Measurements from ENCODE around the gene VPS41.

DNA sequence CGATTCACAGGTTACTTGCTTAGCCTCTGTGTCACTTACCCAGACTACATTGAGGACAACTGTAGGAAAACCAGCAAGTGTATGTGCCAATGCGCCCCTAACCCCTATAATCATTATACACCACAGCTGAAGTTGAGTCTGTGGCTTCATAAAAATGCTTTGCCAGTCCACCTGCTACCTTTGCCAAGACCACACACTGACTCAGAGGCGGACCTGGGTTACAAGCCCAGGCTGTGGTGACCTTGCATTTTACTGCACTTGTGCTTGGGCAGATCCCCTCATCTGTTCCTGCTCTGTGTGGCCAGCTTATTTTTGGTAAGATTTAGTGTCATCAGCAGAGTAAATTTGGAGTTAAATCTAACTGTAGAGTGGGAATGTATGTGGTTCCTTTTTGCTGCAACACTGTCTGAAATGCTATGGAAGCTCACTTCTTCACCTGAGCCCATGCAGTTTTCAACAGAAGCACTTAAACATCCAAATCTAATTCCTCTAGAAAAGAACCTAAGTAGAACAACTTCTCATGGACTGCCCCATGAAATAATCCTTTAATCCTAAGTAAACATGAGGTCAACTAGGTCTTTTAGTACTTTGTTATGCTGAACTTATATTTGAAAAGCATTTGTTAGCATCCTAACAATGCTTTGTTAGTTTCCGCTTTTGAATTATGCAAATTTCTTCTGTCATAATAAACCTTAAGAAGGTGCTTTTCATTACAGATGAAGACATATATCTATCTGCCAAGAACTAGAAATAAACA, 181.6 kb downstream of the VPS41 start:
- TF ChIP-seq CTCF (conservative IDR thresholded peaks at IDR 0.05; ENCODE audit: low read length) (no peak), EZH2phosphoT487 (IDR thresholded peaks at IDR 0.05; ENCODE audit: borderline replicate concordance, low read depth, low read length) (no peak)

Measured in OCI-LY7 (cell line).